A549 (cell line): ENCODE data around the gene ACER2.

ENCODE experiments used
- CHD2 ChIP-seq: fragments of 150-350 bp; IDR thresholded peaks from 2 replicates; pipeline ENCODE4 v1.6.1; 2014; ENCODE audit warnings: low read length; ENCODE audit not compliant: partially characterized antibody
- EP300 ChIP-seq, 2 experiments: fragments of >200 bp; sonication (Bioruptor Twin); formaldehyde crosslinking; IDR thresholded peaks; 2 replicates in 1 of 2; 3 replicates in 1 of 2; pipeline ENCODE4 v1.6.1; 2016 to 2017
- JUNB ChIP-seq: fragments of >200 bp; sonication (Bioruptor Twin); formaldehyde crosslinking; IDR thresholded peaks from 2 replicates; pipeline ENCODE4 v1.6.1; 2016
- NR3C1 ChIP-seq: fragments of >200 bp; sonication (Bioruptor Twin); formaldehyde crosslinking; IDR thresholded peaks from 3 replicates; pipeline ENCODE4 v1.6.1; 2017
- POLR2A ChIP-seq: IDR thresholded peaks from 2 replicates; pipeline ENCODE4 v1.6.1; 2012; ENCODE audit warnings: mild to moderate bottlenecking, low read length
- REST ChIP-seq: fragments of 200-600 bp; sonication (generic); IDR thresholded peaks from 2 replicates; pipeline ENCODE4 v1.6.1; 2016; ENCODE audit warnings: antibody characterized with exemption, mild to moderate bottlenecking, moderate library complexity
- ZSCAN20 ChIP-seq: fragments of 250-450 bp; sonication (Bioruptor Pico); IDR thresholded peaks from 2 replicates; pipeline ENCODE4 v1.8.0; 2022; ENCODE audit warnings: mild to moderate bottlenecking, moderate library complexity
- TF ChIP-seq, protein P1 (sequence below): fragments of >200 bp; sonication (Bioruptor Twin); formaldehyde crosslinking; IDR thresholded peaks from 3 replicates; pipeline ENCODE4 v1.5.1; 2016
- TF ChIP-seq, protein P2 (sequence below): IDR thresholded peaks from 2 replicates; pipeline ENCODE4 v1.6.1; 2012
- TF ChIP-seq, protein P3 (sequence below): IDR thresholded peaks from 2 replicates; pipeline ENCODE4 v1.6.1; 2012

DNA sequence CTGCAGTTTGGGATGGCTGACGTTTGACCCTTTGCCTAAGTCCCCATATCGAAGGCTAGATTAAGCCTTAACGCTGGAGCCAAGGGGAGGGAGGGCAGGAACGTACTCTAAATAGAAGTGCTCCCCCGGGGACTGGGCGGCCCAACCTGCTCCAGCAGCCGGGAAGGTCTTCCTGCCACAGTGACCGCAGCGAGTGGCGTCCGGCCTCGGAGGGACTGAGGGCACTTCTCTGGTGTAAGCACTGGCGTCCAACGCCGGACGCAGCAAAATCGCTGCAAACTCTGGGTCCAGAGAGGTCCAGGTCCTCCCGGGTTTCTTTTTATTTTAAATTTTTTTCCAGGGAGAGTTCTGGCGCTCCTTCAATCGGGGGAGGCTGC lies 505 bp upstream of the ACER2 start:
- TF ChIP-seq POLR2A: no peak
- no peak for TF ChIP-seq JUNB
- TF ChIP-seq, protein P1, sequence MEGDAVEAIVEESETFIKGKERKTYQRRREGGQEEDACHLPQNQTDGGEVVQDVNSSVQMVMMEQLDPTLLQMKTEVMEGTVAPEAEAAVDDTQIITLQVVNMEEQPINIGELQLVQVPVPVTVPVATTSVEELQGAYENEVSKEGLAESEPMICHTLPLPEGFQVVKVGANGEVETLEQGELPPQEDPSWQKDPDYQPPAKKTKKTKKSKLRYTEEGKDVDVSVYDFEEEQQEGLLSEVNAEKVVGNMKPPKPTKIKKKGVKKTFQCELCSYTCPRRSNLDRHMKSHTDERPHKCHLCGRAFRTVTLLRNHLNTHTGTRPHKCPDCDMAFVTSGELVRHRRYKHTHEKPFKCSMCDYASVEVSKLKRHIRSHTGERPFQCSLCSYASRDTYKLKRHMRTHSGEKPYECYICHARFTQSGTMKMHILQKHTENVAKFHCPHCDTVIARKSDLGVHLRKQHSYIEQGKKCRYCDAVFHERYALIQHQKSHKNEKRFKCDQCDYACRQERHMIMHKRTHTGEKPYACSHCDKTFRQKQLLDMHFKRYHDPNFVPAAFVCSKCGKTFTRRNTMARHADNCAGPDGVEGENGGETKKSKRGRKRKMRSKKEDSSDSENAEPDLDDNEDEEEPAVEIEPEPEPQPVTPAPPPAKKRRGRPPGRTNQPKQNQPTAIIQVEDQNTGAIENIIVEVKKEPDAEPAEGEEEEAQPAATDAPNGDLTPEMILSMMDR: no peak
- TF ChIP-seq, protein P2, sequence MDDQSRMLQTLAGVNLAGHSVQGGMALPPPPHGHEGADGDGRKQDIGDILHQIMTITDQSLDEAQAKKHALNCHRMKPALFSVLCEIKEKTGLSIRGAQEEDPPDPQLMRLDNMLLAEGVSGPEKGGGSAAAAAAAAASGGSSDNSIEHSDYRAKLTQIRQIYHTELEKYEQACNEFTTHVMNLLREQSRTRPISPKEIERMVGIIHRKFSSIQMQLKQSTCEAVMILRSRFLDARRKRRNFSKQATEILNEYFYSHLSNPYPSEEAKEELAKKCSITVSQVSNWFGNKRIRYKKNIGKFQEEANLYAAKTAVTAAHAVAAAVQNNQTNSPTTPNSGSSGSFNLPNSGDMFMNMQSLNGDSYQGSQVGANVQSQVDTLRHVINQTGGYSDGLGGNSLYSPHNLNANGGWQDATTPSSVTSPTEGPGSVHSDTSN: no peak
- TF ChIP-seq CHD2: no peak
- no peak for TF ChIP-seq EP300 (IDR thresholded peaks at IDR 0.05)
- no peak for TF ChIP-seq NR3C1
- TF ChIP-seq, protein P3, sequence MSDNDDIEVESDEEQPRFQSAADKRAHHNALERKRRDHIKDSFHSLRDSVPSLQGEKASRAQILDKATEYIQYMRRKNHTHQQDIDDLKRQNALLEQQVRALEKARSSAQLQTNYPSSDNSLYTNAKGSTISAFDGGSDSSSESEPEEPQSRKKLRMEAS: no peak
- TF ChIP-seq REST: no peak
- no peak for TF ChIP-seq ZSCAN20
